Heart left ventricle (tissue), 13 donors: ENCODE results near the gene TM4SF1.

ENCODE experiments used
- POLR2A ChIP-seq, 2 donors: fragments of 450-650 bp; IDR thresholded peaks; one replicate each; pipeline ENCODE4 v1.6.1; 2017; ENCODE audit warnings: antibody characterized with exemption in 2 of 2, mild to moderate bottlenecking in 2 of 2, moderate library complexity in 2 of 2
- TF ChIP-seq, protein P1 (sequence below), 12 donors: fragments of 200-600 bp; sonication (generic) in 4 of 12; IDR thresholded peaks; one replicate each; pipeline versions ENCODE4 v1.5.0 to v1.8.0; 2018 to 2022; ENCODE audit warnings: antibody characterized with exemption in 12 of 12, mild to moderate bottlenecking in 5 of 12
- donor health status: ischemic (EF 13 %, LVEDD 7.1; RV severe dilation, severe dysfunction).
- donor health status: DM: no; HTN: yes; CAD: no.
- donor health status: DM: no; HTN: no; CAD: no.
- donor health status: ischemic (EF 25% LVEDD 6.9; RV normal size, moderate dysfunction).
- donor health status: ischemic (EF 25% LVEDD 5.7; RV mildly dilated, moderate dysfunction).
- donor health status: ischemic (EF 35%, LVEDD 5.7; RV mildly dilated, moderate dysfunction).
- donor health status: nonischemic (EF 11% LVEDD 7.7; RV severe dilation, severe dysfunction).
- donor health status: DM: yes; HTN: yes; CAD: no.
- donor health status: PGD.
- donor health status: ischemic (EF 29% LVEDD 5.4; RV normal size, mild dysfunction).
- donor health status: nonischemic (EF 23%, LVEDD 6.1; RV moderate dilation, normal function).

DNA sequence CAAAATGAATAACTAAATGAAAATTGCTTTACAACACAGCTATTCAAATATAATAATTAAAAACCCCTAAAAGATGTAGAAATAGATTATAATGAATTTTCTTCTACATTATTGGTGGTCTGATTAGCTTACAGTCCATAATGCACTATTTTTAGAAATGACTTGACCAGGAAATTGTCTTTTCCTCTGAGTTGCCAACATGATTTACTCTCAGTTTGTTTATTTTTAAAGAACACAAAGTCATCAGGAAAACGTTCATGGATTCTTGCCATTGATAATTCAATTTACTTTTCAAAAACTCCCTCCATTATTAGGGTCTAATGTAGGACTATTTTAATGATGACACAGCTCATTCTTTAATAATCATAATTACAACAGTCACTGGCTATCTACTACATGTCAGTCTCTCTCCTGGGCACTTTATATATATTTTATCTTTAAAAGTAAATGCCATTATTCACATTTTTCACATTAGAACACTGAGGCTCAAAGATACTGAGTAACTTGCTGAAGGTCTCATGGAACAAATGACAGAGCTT, 45.2 kb downstream of the TM4SF1 start:
- TF ChIP-seq, protein P1, sequence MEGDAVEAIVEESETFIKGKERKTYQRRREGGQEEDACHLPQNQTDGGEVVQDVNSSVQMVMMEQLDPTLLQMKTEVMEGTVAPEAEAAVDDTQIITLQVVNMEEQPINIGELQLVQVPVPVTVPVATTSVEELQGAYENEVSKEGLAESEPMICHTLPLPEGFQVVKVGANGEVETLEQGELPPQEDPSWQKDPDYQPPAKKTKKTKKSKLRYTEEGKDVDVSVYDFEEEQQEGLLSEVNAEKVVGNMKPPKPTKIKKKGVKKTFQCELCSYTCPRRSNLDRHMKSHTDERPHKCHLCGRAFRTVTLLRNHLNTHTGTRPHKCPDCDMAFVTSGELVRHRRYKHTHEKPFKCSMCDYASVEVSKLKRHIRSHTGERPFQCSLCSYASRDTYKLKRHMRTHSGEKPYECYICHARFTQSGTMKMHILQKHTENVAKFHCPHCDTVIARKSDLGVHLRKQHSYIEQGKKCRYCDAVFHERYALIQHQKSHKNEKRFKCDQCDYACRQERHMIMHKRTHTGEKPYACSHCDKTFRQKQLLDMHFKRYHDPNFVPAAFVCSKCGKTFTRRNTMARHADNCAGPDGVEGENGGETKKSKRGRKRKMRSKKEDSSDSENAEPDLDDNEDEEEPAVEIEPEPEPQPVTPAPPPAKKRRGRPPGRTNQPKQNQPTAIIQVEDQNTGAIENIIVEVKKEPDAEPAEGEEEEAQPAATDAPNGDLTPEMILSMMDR (IDR thresholded peaks at IDR 0.05), result no peak
- TF ChIP-seq POLR2A (IDR thresholded peaks at IDR 0.05), result no peak
